ENCODE results near the gene ALK. TPM values are rescaled to one million over a fixed set of nuclear protein-coding genes. Genes with fewer than 3 reads are reported as not detected.

ALK gene
- total RNA-seq, 1 donor from 2014 or later, result 1.0 TPM

- no peak for DNase-seq (ENCODE audit: low spot score)
Measured at GRCh38 chr2:29614295-29614830, 307.0 kb downstream of the ALK start.

- no peak for DNase-seq (ENCODE audit: low spot score)
Measured at GRCh38 chr2:29613792-29614266, 307.6 kb downstream of the ALK start.

GRCh38 chr2:29613067-29613466 lies 308.3 kb downstream of the ALK start:
- DNase-seq (ENCODE audit: low spot score), result no peak

- DNase-seq (ENCODE audit: low spot score), result no peak
Measured at GRCh38 chr2:29612568-29612967, 308.8 kb downstream of the ALK start.

- no peak for DNase-seq (ENCODE audit: low spot score)
Measured at GRCh38 chr2:29611850-29612249, 309.5 kb downstream of the ALK start.

GRCh38 chr2:29611261-29611660 lies 310.1 kb downstream of the ALK start:
- DNase-seq (ENCODE audit: low spot score), result no peak

GRCh38 chr2:29610569-29610968 lies 310.8 kb downstream of the ALK start:
- no peak for DNase-seq (ENCODE audit: low spot score)

- DNase-seq (ENCODE audit: low spot score), result no peak
Measured at GRCh38 chr2:29607038-29607420, 314.4 kb downstream of the ALK start.

- no peak for DNase-seq (ENCODE audit: low spot score)
Measured at GRCh38 chr2:29606104-29607037, 315.0 kb downstream of the ALK start.

GRCh38 chr2:29603341-29603740 lies 318.0 kb downstream of the ALK start:
- no peak for DNase-seq (ENCODE audit: low spot score)

- DNase-seq (ENCODE audit: low spot score), result no peak
Measured at GRCh38 chr2:29601872-29602271, 319.5 kb downstream of the ALK start.

GRCh38 chr2:29601321-29601720 lies 320.1 kb downstream of the ALK start:
- DNase-seq (ENCODE audit: low spot score), result no peak

GRCh38 chr2:29599946-29600345 lies 321.4 kb downstream of the ALK start:
- DNase-seq (ENCODE audit: low spot score), result no peak

GRCh38 chr2:29598978-29599377 lies 322.4 kb downstream of the ALK start:
- DNase-seq (ENCODE audit: low spot score), result no peak

- DNase-seq (ENCODE audit: low spot score), result no peak
Measured at GRCh38 chr2:29597035-29597434, 324.4 kb downstream of the ALK start.

GRCh38 chr2:29596584-29596983 lies 324.8 kb downstream of the ALK start:
- DNase-seq (ENCODE audit: low spot score), result no peak

- no peak for DNase-seq (ENCODE audit: low spot score)
Measured at GRCh38 chr2:29591600-29591999, 329.8 kb downstream of the ALK start.

- no peak for DNase-seq (ENCODE audit: low spot score)
Measured at GRCh38 chr2:29590211-29590610, 331.2 kb downstream of the ALK start.

- DNase-seq (ENCODE audit: low spot score), result no peak
Measured at GRCh38 chr2:29589440-29590103, 331.8 kb downstream of the ALK start.

GRCh38 chr2:29587402-29588190 lies 333.8 kb downstream of the ALK start:
- no peak for DNase-seq (ENCODE audit: low spot score)

- DNase-seq (ENCODE audit: low spot score), result no peak
Measured at GRCh38 chr2:29586919-29587318, 334.5 kb downstream of the ALK start.
